GOT3 (cell line): ENCODE data around the gene ARHGEF7.

Experiments
- DNase-seq: peaks from one replicate; lab custom pipeline; 2025; ENCODE audit warnings: mixed read lengths; lab: John Stamatoyannopoulos, UW

ARHGEF7 gene

GRCh38 chr13:111278743-111279652, 163.9 kb downstream of the ARHGEF7 start:
- no peak for DNase-seq

GRCh38 chr13:111280226-111280625, 165.1 kb downstream of the ARHGEF7 start:
- no peak for DNase-seq

DNA sequence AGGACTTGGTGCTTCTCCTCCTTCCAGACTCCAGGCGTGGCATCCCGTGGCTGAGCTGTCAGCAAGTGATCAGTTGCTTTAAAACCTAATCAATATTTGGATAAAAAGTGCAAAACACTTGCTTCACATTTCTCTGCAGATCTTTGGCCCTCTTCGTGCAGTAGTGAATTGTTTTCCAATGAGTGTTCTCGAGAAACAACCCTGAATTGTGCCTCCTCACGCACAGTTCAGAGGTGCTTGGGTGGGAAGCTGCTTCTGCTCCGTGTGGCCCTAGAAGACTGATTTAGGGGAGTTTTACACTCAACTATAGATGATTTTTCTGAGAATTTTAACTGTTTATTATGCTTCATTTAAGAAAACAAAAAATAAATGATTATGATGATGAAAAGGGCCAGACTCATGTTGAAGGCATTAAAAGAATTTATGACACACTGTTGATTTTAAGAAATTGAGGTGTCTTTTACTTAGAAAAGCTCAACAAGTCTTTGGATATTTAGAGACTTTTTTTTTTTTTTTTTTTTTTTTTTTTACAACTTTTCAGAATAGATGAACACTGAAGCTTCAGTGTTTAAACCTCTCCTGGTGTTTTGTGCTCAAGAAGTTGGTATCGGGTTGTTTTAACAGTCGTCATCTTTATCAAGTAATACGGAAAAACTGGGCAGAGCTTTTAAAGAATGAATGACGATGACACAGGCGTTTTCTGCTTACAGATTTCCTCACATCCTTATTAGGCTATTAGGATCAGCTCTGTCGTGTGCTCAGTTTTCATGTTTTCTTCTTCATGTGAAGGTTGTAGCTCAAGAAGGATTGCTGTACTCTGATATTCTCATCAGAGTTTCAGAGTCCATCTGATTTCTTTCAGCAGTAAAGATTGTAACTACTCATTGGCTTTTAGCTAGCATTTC, 165.8 kb downstream of the ARHGEF7 start:
- no peak for DNase-seq

- no peak for DNase-seq
Observed at GRCh38 chr13:111281751-111282311, 166.7 kb downstream of the ARHGEF7 start.

- no peak for DNase-seq
Observed at GRCh38 chr13:111282425-111282824, 167.3 kb downstream of the ARHGEF7 start.

- DNase-seq: no peak
Observed at GRCh38 chr13:111282997-111283396, 167.9 kb downstream of the ARHGEF7 start.

GRCh38 chr13:111283457-111283856, 168.3 kb downstream of the ARHGEF7 start:
- no peak for DNase-seq

DNA sequence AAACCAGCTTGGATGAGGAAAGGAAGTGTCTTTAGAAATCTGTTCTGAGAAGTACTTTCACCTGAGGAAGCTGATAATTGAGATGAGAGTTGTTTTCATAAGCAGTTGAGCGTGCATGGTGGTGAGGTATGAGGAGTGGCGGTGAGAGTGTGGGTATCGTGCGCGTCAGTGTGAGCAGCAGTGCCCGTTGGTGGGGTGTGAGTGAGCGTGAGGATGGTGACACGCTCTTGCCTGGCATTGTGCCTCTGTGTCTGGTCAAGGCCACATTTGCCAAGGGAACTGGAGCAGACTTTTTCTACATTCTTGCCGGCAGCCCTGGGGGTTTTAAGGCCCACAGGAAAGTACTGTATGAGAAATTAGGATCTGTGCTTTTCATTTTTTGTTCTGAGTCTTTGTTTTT, 168.9 kb downstream of the ARHGEF7 start:
- no peak for DNase-seq

DNA sequence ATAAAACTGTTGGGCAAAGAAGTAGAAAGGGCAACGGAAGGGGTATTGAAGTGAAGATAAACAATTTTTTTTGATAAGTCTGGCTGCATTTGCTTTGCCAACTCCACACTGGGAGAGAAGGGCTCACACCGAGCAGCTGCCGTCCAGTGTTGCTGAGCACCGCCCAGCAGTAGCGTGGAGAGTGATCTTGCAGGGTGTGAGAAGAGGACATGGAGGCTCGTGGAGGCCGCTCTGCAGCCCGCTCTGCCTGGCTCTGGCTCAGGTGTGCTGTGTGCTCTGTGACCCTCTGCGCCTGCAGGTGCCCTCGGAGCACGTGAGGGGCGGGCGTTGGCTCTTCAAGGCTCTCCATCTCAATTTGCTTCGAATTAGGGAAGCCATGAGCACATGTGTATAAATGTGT, 169.5 kb downstream of the ARHGEF7 start:
- no peak for DNase-seq

- DNase-seq: no peak
Observed at GRCh38 chr13:111286162-111286561, 171.1 kb downstream of the ARHGEF7 start.

DNA sequence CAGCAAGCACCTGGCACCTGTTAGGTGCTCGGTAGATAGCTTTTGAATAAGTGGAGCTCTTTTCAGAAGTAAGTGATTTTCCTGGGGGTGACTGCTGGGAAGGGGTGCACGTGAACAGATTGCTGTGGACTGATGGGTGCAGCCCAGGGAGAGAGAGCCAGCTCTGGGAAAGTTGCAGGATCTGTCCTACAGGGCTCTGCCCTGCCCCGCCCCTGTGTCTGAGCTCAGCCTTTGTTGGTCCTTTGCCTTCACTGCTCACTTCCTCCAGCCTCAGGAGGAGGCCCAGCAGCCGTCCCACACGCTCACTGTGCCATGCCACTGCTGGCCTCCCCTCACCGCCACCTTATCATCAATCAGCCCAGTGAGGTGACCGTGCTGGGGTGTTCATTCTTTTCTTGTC, 171.6 kb downstream of the ARHGEF7 start:
- DNase-seq: no peak

- no peak for DNase-seq
Observed at GRCh38 chr13:111287201-111287600, 172.1 kb downstream of the ARHGEF7 start.

DNA sequence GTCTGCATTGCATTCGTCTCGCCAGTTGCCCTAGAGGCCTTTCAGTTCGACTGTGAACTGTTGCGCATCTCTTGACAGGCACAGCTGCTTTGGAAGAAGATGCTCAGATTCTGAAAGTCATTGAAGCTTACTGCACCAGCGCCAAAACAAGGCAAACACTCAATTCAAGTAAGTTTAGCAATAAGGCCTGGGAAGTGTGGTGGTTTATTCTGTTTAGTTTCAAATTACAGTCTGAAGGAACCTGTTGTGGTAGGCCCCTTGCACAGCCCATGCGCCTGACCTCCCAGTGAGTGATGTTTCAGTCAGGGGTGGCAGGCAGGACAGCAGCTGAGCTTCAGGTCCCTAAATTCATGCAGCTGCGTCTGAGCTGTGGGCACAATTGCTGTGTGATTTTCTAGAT, 173.2 kb downstream of the ARHGEF7 start:
- no peak for DNase-seq

- no peak for DNase-seq
Observed at GRCh38 chr13:111289251-111289650, 174.1 kb downstream of the ARHGEF7 start.

DNA sequence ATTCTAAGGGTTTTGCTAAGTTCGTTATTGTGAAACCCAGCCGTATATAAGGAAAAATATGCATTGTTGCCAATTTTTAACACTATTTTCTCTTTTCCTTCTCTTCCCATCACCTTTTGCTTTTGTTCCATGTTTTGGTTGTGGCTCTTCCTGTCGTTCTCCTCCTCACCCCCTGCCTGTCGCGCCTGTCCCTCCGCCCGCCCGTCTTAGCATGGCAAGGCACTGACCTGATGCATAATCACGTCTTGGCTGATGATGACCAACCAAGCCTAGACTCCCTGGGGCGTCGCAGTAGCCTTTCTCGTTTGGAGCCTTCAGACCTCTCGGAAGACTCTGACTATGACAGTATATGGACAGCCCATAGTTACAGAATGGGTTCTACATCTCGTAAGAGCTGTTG, 176.8 kb downstream of the ARHGEF7 start:
- no peak for DNase-seq

DNA sequence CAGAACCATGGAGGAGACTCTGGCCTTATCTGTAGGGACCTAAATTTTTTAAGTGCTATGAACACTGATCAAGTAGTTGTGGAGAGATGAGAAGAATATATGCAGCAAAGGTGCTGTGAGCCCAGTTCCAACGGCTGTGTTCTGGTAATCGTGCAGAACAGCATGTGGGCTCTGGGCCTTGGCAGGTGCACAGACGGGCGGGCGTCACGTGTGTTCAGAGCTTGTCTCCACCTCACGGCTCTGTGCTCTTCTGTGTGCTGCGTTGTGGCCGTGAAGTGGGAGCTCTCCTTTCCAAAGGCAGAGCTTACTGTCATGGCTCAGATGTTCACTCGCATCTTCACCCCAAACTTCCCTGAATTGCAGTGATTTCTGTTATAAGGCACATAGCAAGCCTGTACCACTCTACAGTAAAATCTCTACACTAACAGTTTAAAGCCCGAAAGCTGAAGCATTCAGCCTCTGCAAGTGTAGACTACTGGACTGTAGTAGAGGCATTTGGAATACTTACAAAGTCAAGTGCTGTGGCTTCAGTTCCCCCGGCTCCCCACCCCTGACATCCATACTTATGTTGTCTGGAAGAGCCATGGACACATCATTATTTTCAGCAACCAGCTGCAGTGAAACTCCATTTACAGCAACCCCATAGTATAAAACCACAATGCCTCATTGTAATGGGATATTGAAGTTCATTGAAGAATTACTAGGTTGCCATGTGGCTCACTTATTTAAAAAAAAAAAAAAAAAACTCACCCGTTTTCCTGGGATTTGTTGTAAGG, 177.8 kb downstream of the ARHGEF7 start:
- no peak for DNase-seq

- no peak for DNase-seq
Observed at GRCh38 chr13:111295886-111296285, 180.8 kb downstream of the ARHGEF7 start.

- no peak for DNase-seq
Observed at GRCh38 chr13:111296417-111296816, 181.3 kb downstream of the ARHGEF7 start.

GRCh38 chr13:111298214-111298975, 183.3 kb downstream of the ARHGEF7 start:
- DNase-seq: no peak

GRCh38 chr13:111302045-111302726, 187.1 kb downstream of the ARHGEF7 start:
- no peak for DNase-seq
